CD4-positive, alpha-beta T cell treated with Interferon alpha-2 for 1 hour (primary cell): ENCODE results near the gene MMS19.
"Not testable (repeated sequence)": the region's sequence is repeated elsewhere in the genome, so short reads cannot be mapped to it uniquely, and the experiment has no call there.

Experiments
- DNase-seq, 2 donors: peaks; one replicate each; pipeline ENCODE4 v3.0.0-alpha.2; 2020 to 2022

The MMS19 gene

GRCh38 chr10:97498076-97498840 lies at the start of gene MMS19:
Gene MMS19 (minus strand): TSS chr10:97498422. CDS start chr10:97498384, 38 bp downstream.
- DNase-seq: peak; percentile 98

- no peak for DNase-seq
Measured at GRCh38 chr10:97547962-97548361, 49.7 kb upstream of the MMS19 start.

- DNase-seq: no peak
Measured at GRCh38 chr10:97547271-97547600, 49.0 kb upstream of the MMS19 start.

GRCh38 chr10:97546456-97547270 lies 48.4 kb upstream of the MMS19 start:
- DNase-seq: no peak

- peak in 1 of 2 donors; percentile 61 for DNase-seq
Measured at GRCh38 chr10:97543025-97543546, 44.9 kb upstream of the MMS19 start.

- DNase-seq: peak in 1 of 2 donors; percentile 22
Measured at GRCh38 chr10:97542169-97543024, 44.2 kb upstream of the MMS19 start.

- DNase-seq: no peak
Measured at GRCh38 chr10:97540669-97541500, 42.7 kb upstream of the MMS19 start.

GRCh38 chr10:97539523-97540200 lies 41.4 kb upstream of the MMS19 start:
- no peak for DNase-seq

GRCh38 chr10:97538839-97539238 lies 40.6 kb upstream of the MMS19 start:
- no peak for DNase-seq

- DNase-seq: no peak
Measured at GRCh38 chr10:97538411-97538810, 40.2 kb upstream of the MMS19 start.

- DNase-seq: no peak
Measured at GRCh38 chr10:97537186-97537869, 39.1 kb upstream of the MMS19 start.

- DNase-seq: peak in 1 of 2 donors; percentile 16
Measured at GRCh38 chr10:97534746-97535367, 36.6 kb upstream of the MMS19 start.

- no peak for DNase-seq
Measured at GRCh38 chr10:97533888-97534287, 35.7 kb upstream of the MMS19 start.

GRCh38 chr10:97532935-97533671 lies 34.9 kb upstream of the MMS19 start:
- no peak for DNase-seq

- no peak for DNase-seq
Measured at GRCh38 chr10:97531401-97531986, 33.3 kb upstream of the MMS19 start.

- DNase-seq: no peak
Measured at GRCh38 chr10:97529685-97530465, 31.7 kb upstream of the MMS19 start.

GRCh38 chr10:97528876-97529275 lies 30.7 kb upstream of the MMS19 start:
- not testable (repeated sequence) for DNase-seq

GRCh38 chr10:97525683-97526110 lies 27.5 kb upstream of the MMS19 start:
- no peak for DNase-seq
